Skeletal muscle cell (primary cell): ENCODE measurements around the gene RFX1.

Source experiments
- DNase-seq: peaks from one replicate; pipeline ENCODE4 v3.0.0-alpha.2; 2010; ENCODE audit warnings: low read depth
- H3K4me3 ChIP-seq: 2 replicates; pipeline ENCODE4 v1.5.1; 2011; ENCODE audit warnings: low read depth, mild to moderate bottlenecking, control low read depth, low read length, moderate library complexity

The RFX1 gene

DNA sequence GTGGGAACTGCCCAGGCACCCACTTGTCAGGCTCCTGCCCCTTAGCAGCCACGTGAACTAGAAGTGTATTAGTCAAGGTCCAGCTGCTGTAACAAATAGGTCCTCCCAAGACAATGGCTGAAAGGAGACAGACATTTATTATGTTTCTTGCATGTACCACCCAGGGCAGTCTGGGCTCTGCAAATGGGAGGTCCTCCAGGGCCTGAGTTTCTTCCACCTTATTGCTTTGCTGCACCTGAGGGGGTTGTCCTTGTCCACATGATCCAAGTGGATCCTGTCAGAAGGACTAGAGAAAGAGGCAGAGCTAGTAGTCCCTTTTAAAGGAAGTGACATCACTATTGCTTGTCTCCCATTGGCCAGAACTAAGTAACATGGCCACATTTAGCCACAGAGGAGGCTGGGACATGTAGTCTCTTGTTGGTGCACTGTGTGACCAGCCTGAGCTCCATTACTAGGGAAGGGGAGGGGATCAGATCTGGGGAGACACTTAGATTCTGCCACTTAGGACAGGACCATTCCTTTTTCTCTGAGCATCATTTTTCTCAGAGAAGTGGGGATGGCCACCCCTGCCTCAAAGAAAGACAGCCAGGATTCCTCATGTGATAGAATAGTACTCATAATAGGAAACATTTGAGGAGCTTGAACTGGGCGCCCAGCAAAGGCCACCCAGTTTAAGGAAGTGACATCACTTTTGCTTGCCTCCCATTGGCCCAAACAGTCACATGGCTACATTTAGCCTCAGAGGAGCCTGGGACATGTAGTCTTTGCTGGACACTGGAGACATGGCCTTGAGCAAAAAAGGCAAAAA, 85.0 kb downstream of the RFX1 start:
- no peak overlapping the region for H3K4me3 ChIP-seq
- no peak for DNase-seq

DNA sequence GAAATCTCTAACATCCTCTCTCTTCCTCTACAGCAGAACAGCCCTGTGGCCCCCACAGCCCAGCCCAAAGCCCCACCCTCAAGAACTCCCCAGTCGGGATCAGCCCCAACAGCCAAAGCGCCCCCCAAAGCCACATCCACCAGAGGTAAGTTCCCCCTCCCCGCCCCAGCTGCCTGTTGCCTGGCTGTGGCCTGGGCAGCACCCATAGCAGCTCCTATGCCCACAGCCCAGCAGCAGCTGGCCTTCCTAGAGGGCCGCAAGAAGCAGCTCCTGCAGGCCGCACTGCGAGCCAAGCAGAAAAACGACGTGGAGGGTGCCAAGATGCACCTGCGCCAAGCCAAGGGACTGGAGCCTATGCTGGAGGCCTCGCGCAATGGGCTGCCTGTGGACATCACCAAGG, 85.6 kb downstream of the RFX1 start:
- no peak overlapping the region for H3K4me3 ChIP-seq

DNA sequence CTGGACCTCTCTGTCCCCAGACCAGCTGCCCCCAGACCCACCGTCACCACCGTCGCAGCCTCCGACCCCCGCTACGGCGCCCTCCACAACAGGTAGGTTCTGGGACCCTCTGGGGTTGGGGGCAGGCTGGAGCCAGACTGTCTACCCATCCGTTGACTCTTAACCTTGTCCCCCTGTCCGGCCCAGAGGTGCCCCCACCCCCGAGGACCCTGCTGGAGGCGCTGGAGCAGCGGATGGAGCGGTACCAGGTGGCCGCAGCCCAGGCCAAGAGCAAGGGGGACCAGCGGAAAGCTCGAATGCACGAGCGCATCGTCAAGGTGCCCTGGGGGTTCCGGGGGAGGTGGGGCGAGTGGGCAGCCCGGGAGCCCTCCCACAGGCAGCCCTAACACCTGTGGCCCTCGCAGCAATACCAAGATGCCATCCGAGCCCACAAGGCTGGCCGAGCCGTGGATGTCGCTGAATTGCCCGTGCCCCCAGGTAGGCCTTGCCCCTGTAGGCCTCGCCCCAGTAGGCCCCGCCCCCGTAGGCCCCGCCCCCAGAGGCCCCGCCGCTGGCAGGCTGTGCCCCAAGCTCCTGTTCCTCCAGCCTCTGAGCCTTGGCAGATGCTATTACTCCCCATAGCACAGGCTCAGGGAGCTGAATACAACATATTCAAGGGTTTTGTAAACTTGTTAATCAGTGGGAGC, 87.3 kb downstream of the RFX1 start:
- H3K4me3 ChIP-seq: no peak overlapping the region
- no peak for DNase-seq

More for the DNA sequence above, 85.6 kb downstream of the RFX1 start:
- no peak for DNase-seq

DNA sequence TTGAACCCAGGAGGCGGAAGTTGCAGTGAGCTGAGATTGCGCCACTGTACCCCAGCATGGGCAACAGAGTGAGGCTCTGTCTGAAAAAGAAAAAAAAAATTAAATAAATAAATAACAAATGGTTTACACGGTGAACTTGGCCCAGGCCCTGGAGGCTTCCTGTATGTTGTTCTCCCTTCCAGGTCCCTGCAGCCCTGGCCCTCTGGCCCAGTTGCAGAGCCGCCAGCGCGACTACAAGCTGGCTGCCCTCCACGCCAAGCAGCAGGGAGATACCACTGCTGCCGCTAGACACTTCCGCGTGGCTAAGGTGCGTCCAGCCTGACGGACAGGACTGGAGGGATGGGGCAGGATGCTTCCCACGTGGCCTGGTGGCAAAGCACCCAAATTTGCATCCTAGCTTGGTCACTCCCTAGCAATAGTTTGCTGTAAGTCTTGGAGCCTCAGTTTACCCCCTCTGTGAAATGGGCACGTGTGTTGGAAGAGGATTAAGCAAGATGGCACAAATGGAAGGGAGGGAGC, 88.2 kb downstream of the RFX1 start:
- H3K4me3 ChIP-seq: no peak overlapping the region
- DNase-seq: no peak

DNA sequence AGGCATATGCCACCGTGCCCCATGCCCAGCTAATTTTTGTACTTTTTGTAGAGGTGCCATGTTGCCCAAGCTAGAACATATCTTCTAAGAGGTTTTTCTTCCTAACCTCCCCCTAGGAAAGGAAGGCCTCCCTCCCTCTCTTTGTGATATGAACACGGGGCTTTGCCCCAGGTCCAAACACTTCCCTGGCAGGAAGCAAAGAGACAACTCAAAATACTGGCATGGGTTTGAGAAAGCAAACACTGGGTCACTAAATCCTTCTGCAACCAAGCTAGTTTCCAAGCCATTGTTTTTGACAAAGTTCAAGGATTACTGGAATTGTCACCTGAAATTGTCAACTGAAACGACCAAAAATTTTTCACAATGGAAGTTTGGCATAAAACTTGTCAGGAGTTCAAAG, 91.3 kb downstream of the RFX1 start:
- no peak for DNase-seq

DNA sequence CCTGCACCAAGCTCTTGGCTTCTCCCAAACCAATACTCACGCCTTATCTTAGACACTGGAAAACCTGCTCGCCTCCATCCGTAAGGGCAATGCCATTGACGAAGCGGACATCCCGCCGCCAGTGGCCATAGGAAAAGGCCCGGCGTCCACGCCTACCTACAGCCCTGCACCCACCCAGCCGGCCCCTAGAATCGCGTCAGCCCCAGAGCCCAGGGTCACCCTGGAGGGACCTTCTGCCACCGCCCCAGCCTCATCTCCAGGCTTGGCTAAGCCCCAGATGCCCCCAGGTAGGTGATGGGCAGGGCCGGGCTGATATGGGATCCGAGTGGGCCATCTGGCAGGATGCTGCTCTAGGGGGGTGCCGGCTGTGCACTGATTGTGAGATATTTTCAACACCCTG, 92.8 kb downstream of the RFX1 start:
- DNase-seq: no peak
- H3K4me3 ChIP-seq: no peak overlapping the region

More for the DNA sequence above, 91.3 kb downstream of the RFX1 start:
- H3K4me3 ChIP-seq: no peak overlapping the region
